Measurements from ENCODE around the gene RNF26.
A peak's percentile ranks its signal among the peaks of the same experiment; 100 is the strongest.

Gene RNF26

DNA sequence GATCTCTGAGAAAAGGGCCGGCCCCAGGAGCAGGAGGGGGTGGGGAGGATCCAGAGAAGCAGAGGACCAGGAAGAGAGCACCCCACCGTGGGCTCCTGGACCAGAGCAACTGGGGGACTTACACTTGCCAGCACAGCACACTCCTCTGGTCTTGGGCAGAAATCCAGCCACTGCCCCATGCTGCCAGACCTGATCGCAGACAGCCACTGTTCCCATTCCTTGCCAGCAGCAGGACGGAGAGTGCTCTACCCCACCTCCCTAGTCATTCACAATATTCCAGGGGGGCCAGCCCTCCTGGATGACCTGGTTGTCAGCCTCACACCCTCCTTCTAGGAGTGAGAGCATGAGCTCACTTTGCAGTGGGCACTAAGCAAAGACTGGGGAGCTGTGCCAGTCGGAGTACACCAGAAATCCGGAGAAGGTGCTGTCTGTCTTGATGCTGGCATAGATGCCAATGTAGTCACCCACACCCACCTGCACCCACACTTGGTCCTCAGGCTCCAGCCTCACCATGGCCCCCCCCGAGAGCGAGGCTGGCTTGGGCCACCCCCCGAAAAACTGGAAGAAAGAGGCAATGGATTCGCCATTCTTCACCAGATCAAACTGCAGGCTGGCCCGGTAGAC lies 4.8 kb downstream of the RNF26 start:
- H3K27ac ChIP-seq (ENCODE audit: extremely low read depth, low read depth, low read length), result no peak overlapping the region; the same call in 1 of the 2 replicates

DNA sequence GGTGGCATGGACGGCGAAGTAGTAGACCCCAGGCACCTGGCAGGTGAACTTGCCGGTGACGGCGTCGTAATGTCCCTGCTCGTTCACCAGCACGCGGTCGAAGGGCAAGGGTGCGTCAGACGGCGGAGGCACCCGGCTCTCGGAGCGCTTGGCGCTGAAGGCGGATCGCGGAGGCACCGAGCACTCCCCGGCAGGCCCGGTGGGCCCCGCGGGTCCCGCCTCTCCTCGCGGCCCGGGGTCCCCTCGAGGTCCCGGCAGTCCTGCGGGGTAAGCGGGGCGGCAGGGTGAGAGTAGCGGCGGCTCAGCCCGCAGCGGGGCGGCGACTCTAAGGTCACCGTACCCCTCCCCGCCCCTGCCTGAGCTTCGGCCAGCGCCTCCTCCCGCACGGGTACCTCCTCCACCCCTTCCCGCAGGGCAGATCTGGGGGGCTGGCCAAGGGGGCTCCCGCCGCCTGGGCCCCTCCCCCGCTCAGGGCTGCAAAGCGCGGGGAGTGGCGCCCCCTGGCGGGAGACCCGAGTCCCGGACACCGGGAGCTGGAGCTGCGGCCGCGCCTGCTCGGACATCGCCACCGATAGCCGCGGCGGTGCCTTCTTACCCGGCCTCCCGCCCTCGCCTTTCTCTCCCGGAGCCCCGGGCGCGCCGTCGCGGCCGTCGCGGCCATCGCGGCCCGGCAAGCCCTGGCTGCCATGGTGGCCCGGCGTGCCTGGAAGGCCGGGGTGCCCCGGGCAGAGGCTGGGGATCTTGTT lies 5.4 kb downstream of the RNF26 start:
- Histone ChIP-seq H3K27ac (ENCODE audit: extremely low read depth, low read depth, low read length) (no peak overlapping the region; the same call in 1 of the 2 replicates), H3K4me1 (ENCODE audit: control insufficient read depth, insufficient read depth, low read length) (no peaks in the 10 kb centered on the region; the same call in 1 of the 2 replicates), H3K36me3 (ENCODE audit: control insufficient read depth in 2 of 2, insufficient read depth in 1 of 2, low read length in 2 of 2) (peaks cover 0 to 19% of the 10 kb centered on the region in 2 experiments; a peak in 1 of 3 replicates), H3K9me3 (ENCODE audit: control insufficient read depth, insufficient read depth, low read depth, low read length) (no peaks in the 10 kb centered on the region), H3K4me3 (ENCODE audit: low read depth, low read length) (peak overlapping the region; percentile 26)
- POLR2A ChIA-PET, result interaction anchor here (0.6 to 3.2 kb wide), 4 partner anchors 20 to 238 kb away, joined by 3 to 39 read pairs (median 6); partner anchors contain the start of gene DPAGT1
- TF ChIP-seq, protein P1, sequence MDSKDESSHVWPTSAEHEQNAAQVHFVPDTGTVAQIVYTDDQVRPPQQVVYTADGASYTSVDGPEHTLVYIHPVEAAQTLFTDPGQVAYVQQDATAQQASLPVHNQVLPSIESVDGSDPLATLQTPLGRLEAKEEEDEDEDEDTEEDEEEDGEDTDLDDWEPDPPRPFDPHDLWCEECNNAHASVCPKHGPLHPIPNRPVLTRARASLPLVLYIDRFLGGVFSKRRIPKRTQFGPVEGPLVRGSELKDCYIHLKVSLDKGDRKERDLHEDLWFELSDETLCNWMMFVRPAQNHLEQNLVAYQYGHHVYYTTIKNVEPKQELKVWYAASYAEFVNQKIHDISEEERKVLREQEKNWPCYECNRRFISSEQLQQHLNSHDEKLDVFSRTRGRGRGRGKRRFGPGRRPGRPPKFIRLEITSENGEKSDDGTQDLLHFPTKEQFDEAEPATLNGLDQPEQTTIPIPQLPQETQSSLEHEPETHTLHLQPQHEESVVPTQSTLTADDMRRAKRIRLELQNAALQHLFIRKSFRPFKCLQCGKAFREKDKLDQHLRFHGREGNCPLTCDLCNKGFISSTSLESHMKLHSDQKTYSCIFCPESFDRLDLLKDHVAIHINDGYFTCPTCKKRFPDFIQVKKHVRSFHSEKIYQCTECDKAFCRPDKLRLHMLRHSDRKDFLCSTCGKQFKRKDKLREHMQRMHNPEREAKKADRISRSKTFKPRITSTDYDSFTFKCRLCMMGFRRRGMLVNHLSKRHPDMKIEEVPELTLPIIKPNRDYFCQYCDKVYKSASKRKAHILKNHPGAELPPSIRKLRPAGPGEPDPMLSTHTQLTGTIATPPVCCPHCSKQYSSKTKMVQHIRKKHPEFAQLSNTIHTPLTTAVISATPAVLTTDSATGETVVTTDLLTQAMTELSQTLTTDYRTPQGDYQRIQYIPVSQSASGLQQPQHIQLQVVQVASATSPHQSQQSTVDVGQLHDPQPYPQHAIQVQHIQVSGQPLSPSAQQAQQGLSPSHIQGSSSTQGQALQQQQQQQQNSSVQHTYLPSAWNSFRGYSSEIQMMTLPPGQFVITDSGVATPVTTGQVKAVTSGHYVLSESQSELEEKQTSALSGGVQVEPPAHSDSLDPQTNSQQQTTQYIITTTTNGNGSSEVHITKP (tag by site-specific recombination; IDR thresholded peaks at IDR 0.05), result no peak
- no peak for TF ChIP-seq YY2 (tag by site-specific recombination; IDR thresholded peaks at IDR 0.05)
- no peak for TF ChIP-seq ZNF133 (tag by site-specific recombination; IDR thresholded peaks at IDR 0.05)
- CTCF ChIA-PET, result interaction anchor here (0.5 to 7.2 kb wide), 23 partner anchors 8 to 652 kb away, joined by 3 to 160 read pairs (median 4); partner anchors contain the start of genes MCAM, MFRP and USP2

More for the DNA sequence above, 4.8 kb downstream of the RNF26 start:
- Histone ChIP-seq H3K4me1 (ENCODE audit: control insufficient read depth, insufficient read depth, low read length) (no peaks in the 10 kb centered on the region; the same call in 1 of the 2 replicates), H3K36me3 (ENCODE audit: control insufficient read depth in 2 of 2, insufficient read depth in 1 of 2, low read length in 2 of 2) (peaks cover 0 to 19% of the 10 kb centered on the region in 2 experiments; a peak in 1 of 3 replicates), H3K9me3 (ENCODE audit: control insufficient read depth, insufficient read depth, low read depth, low read length) (no peaks in the 10 kb centered on the region), H3K4me3 (ENCODE audit: low read depth, low read length) (no peak overlapping the region)
- POLR2A ChIA-PET, result interaction anchor here (0.9 to 3.2 kb wide), 9 partner anchors 15 to 136 kb away, joined by 3 to 39 read pairs (median 9); partner anchors contain the start of genes MCAM and USP2
- no peak for TF ChIP-seq ZNF76 (tag by site-specific recombination; IDR thresholded peaks at IDR 0.05; ENCODE audit: borderline replicate concordance, low read depth)
- no peak for TF ChIP-seq ZSCAN30 (tag by site-specific recombination; IDR thresholded peaks at IDR 0.05)
- TF ChIP-seq, protein P2, sequence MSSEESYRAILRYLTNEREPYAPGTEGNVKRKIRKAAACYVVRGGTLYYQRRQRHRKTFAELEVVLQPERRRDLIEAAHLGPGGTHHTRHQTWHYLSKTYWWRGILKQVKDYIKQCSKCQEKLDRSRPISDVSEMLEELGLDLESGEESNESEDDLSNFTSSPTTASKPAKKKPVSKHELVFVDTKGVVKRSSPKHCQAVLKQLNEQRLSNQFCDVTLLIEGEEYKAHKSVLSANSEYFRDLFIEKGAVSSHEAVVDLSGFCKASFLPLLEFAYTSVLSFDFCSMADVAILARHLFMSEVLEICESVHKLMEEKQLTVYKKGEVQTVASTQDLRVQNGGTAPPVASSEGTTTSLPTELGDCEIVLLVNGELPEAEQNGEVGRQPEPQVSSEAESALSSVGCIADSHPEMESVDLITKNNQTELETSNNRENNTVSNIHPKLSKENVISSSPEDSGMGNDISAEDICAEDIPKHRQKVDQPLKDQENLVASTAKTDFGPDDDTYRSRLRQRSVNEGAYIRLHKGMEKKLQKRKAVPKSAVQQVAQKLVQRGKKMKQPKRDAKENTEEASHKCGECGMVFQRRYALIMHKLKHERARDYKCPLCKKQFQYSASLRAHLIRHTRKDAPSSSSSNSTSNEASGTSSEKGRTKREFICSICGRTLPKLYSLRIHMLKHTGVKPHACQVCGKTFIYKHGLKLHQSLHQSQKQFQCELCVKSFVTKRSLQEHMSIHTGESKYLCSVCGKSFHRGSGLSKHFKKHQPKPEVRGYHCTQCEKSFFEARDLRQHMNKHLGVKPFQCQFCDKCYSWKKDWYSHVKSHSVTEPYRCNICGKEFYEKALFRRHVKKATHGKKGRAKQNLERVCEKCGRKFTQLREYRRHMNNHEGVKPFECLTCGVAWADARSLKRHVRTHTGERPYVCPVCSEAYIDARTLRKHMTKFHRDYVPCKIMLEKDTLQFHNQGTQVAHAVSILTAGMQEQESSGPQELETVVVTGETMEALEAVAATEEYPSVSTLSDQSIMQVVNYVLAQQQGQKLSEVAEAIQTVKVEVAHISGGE (tag by site-specific recombination; conservative IDR thresholded peaks at IDR 0.05; ENCODE audit: low read depth), result no peak
- no peak for TF ChIP-seq ZNF311 (tag by site-specific recombination; IDR thresholded peaks at IDR 0.05; ENCODE audit: borderline replicate concordance)
- no peak for TF ChIP-seq ZNF221 (tag by site-specific recombination; IDR thresholded peaks at IDR 0.05; ENCODE audit: borderline replicate concordance)
- TF ChIP-seq, protein P3, sequence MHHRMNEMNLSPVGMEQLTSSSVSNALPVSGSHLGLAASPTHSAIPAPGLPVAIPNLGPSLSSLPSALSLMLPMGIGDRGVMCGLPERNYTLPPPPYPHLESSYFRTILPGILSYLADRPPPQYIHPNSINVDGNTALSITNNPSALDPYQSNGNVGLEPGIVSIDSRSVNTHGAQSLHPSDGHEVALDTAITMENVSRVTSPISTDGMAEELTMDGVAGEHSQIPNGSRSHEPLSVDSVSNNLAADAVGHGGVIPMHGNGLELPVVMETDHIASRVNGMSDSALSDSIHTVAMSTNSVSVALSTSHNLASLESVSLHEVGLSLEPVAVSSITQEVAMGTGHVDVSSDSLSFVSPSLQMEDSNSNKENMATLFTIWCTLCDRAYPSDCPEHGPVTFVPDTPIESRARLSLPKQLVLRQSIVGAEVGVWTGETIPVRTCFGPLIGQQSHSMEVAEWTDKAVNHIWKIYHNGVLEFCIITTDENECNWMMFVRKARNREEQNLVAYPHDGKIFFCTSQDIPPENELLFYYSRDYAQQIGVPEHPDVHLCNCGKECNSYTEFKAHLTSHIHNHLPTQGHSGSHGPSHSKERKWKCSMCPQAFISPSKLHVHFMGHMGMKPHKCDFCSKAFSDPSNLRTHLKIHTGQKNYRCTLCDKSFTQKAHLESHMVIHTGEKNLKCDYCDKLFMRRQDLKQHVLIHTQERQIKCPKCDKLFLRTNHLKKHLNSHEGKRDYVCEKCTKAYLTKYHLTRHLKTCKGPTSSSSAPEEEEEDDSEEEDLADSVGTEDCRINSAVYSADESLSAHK (tag by site-specific recombination; IDR thresholded peaks at IDR 0.05), result no peak
- TF ChIP-seq TRIM28 (IDR thresholded peaks at IDR 0.05; ENCODE audit: borderline replicate concordance, low read length), result no peak
- TF ChIP-seq ZNF423 (tag by site-specific recombination; IDR thresholded peaks at IDR 0.05), result no peak
- CTCF ChIA-PET, result interaction anchor here (0.5 to 7.2 kb wide), 42 partner anchors 9 to 651 kb away, joined by 3 to 160 read pairs (median 4); partner anchors contain the start of genes CBL, MCAM, MFRP and NLRX1

Data from HEK293 (cell line).